NCI-H524 treated with DMSO at 0.1 percent for 48 hours (cell line): ENCODE data around the gene PROSER3.
"Not testable (repeated sequence)": the region's sequence is repeated elsewhere in the genome, so short reads cannot be mapped to it uniquely, and the experiment has no call there.

Experiments
- DNase-seq: peaks from one replicate; lab custom pipeline; 2025; lab: John Stamatoyannopoulos, UW

PROSER3 gene

DNA sequence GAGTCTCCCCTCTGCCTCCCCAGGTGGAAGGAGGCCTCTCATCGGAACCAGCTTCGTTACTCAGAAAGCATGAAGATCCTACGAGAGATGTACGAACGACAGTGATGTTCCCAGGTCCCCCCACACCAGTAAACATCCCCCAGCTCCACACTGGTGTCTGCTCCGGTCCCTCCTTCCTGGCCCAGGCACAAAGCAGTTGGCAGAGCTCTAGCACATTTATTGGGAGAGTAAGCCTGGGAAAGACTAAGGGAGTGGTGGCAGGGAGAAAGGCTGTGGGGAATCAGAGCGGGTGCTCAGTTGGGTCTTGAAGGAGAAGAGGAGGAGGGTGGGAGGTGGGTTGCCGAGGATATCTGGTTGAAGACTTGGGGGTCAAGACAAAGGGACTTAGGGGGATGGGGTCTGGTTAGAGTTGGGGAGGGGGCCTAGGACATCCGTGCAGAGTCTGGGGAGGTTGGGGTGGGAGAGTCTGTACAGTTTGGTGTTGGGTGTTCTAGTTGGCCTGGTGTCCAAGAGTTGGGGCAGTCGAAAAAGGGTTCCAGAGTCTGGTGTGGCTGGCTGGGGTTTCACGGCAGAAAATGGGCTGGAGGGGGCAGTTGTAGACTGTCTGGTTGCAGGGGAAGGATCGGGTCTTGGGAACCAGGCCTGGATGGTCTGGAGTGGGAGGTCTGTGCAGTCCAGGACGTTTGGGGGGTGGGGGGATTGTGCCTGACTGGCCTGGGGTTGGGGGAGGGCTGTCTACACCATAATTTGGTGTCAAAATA is 3.4 kb upstream of the PROSER3 start:
- no peak for DNase-seq

DNA sequence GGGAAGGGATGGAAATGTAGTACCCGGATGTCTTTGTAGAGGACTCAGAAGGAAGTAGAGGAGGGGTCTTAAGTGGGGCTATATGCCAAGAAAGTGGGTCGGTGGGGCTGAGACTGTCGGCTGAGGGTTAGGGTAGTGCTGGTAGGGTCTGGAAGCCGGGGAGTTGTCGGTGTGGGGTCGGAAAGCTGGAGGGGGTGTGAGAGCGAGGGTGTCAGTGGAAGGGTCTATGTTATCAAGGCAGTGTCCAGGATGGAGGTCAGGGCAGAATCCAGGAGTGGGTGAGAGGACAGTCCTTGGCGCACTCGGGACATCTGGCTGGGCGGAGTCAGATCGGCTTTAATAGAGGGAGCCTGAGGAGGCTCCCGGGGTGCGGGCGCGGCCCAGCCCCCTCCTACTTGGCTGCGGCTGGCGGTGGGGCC is 2.8 kb upstream of the PROSER3 start:
- DNase-seq = no peak

DNA sequence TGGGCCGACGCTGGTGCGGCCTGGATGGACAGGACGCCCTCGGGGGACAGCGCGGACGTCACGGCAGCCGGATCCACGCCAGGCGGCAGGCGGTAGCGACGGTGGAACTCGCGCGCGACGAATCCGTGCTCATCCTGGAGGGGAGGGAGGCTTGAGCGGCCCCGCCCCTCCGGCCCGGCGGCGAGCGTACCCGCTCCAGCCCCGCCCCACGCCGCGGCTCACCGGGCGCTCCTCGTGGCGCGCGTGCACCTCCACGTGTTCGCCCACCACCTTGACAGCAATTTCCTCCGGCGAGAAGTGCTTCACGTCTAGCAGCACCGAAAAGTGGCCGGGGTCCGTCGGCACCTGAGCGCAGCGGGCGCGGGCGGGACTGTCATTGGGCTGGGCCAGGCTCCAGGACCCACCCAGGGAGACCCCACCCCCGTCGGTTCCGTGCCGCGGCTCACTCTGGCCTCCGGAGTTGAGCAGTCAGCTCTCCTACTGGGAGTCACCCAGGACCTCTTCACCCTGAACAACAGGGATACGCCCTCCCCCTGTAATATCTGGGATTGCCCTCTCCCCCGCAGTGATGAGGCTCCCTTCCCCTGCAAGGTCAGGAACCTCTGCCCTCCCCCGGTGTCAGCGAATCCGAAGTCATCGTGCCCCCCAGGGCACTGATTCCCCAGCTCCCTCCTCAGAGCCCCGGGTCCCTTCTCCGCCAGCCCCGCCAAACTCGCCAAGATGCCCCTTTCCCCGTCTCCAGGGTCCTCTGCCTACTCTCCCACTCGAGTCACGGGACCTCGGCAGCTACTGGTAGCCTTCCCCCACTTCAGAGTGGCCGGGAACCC is 2.2 kb upstream of the PROSER3 start:
- DNase-seq = no peak

DNA sequence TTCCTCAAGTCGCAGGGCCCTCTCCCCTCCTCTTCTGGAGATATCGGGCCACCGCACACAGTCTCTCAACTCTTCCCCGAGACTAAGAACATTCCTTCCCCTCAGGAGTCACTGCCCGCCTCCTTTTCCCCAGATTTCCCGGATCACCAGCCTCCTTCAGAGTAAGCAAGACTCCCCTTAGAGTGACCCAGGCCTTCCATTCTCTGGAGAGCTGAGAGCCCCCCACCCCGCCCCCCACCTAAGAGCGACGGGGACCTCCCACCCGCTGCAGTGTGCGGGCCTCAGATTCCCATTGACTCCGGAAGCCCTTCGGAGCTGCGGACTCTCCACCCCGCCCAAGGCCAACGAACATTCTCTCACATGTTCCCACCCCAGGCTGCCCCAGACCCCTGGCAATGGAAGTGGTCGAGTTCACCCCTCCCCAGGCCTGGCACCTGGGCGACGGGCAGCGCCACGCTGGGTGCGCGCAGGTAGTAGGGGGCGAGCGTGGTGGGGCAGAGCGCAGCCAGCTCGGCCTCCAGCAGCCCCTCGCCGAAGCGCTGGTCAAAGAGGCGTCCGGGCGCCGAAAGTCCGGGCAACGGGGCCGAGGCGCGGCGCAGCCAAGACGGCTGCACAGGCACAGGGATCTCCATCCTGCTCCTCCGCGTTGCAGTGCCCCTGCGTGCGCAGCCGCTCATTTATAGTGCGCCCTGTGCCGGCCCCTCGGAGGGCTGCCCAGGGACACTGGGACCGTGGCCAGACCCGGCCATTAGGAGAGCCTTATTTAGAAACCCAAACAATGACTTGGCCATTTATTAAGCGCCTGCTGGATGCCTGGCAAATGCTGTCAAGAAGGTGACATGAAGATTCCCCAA is 1.4 kb upstream of the PROSER3 start, which contains the start of gene HSPB6:
TSS of gene HSPB6 (minus strand) at position 653 of the 854 bp plus-strand sequence. CDS start at position 632, 21 bp downstream.
- DNase-seq = no peak

DNA sequence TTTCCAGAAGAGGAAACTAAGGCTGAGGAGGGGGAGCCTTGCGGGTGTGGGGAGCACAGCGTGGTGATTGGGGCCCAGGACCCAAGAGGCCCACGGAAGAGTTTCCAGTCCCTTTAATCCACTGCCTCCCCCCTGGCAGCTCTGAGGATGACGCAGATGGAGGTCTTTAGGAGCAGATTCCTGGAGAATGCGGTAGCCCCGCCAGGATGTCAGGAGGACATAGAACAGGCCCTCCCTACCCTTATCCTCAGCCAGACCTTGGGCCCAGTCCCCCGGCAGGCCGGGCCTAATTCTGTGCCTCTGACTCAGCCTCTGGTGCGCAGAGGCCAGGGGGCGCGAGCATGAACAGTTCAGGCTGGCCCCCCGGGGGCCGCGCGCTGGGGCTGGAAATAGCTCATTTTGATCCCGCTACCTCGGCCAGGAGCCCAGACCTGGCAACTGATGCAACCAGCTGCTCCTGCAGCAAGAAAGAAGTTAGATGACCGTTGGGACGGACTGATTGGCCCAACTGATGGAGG is 686 bp upstream of the PROSER3 start:
- no peak for DNase-seq

DNA sequence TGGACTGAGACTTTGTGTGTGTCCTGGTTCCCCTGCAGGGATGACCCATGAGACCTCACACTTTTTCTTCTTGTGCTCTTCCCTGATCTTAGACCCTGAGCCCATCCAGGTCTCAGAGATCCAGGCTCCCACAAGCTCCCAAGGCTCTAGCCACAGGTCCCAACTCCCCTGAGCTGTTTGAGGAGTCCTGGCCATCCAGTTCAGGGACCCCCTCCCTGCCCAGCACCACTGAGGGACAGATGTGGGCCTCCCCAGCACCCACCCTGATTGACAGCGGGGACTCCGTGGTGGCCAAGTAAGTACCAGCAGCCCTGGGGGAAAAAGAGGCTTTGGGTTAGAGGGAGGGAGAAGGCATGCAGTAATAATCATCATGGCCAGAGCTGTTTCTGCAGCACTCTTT is 1.7 kb downstream of the PROSER3 start:
- no peak for DNase-seq

DNA sequence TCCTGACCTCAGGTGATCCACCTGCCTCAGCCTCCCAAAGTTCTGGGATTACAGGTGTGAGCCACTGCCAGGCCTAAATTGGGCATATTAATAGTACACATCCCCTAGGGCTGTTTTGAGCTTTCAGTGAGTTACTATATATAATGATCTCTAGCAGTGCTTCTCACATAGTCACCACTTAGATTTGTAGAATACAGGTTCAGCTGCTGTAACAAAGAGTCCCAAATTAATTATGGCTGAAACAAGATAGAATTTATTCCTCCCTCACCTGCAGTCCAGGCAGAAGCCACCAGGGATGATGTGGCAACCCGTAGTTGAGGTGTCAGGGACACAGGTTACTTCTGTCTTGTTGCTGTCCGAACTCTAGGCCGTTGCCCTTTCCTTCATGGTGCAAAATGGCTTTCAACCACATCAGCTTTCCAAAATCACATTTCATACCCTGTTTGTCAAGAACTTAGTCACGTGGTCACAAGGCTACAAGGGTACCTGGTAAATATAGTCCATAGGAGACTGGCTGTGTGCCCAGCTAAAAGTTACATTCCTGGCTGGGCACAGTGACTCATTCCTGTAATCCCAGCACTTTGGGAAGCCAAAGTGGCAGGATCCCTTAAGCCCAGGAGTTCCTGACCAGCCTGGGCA is 2.9 kb downstream of the PROSER3 start:
- DNase-seq = no peak

DNA sequence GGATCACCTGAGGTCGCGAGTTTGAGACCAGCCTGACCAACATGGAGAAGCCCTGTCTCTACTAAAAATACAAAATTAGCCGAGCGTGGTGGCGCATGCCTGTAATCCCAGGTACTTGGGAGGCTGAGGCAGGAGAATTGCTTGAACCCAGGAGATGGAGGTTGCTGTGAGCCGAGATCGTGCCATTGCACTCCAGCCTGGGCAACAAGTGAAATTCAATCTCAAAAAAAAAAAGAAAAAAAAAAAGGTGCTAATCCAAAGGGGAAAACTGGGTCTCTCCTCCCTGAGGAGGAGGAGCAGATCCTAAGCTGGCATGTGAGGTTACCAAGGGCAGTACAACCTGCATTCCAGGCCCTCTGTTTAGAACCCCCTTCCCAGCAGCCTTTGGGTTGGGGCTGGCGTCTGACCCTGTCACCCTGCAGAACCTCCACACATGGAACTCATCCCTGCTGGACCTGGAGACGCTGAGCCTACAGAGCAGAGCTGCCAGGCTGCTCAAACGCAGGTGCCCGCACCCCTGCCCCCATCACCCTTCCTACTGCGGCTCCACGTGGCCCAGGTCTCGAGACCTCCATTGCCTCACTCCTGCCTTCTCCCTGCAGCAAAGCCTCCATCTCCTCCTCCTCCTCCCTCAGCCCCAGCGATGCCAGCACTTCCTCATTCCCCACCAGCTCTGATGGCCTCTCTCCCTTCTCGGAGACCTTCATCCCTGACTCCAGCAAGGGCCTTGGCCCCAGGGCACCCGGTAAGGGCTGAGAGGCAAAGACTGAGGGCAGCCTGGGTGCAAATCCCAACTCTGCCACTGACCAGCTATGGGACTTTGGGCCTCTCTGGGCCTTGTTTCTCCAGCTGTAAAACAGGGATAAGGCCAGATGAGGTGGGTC is 6.7 kb downstream of the PROSER3 start:
- no peak for DNase-seq

DNA sequence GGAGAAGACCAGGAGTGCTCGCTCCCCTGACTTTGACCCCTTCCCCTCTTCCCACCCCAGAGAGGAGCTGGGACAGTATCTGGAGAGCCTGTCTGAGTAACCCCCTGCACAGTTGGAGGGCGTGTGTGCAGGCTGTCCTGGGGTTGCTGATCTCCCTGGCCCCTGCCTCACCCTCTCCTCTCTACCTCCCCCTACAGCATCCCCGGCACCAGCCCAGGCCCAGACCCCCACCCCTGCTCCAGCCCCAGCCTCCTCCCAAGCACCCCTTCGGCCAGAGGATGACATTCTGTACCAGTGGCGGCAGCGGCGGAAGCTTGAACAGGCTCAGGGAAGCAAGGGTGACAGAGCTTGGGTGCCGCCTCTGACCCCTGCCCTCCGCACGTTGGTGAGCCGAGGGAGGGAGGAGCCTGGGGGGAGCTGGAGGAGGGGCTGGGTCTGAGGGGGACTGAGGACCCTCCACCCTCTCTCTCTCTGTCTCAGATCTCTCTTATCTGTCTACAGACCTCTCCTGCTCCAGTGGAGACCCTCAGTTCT is 8.7 kb downstream of the PROSER3 start:
- DNase-seq = no peak

DNA sequence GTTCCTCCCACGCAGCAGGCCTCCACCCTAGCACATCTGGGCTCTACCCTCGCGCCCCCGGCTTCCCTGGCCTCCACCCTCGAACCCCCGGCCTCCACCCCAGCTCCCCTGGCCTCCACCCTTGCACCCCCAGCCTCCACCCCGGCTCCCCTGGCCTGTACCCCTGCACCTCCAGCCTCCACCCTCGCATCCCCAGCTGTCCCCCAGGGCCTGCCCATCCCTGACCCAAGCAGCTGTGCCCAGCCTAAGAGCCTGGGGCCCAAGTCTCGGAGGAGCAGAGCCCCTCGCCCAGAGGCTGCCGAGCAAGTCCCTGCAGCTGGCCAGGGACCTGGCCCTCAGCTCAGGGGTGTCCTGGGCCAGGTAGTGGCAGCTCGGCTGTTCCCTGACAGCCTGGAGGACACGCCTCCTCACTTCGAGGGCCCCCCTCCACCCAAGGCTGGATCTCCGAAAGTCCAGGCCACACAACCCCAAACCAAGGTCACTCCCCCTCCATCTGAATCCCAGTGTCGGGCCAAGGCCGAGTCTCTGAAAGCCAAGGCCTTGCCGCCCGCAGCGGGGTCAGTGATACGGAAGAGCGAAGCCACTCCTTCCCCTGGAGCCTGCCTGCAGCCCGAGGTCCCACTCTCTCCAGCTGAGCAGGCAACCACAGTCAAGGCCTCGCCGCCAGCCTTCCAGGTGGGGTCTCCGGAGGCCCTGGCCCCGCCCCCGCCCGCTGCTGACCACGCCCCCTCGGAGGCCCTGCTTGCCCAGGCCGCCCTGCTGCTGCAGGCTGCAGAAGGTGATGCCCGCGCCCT is 9.5 kb downstream of the PROSER3 start:
- DNase-seq = no peak

DNA sequence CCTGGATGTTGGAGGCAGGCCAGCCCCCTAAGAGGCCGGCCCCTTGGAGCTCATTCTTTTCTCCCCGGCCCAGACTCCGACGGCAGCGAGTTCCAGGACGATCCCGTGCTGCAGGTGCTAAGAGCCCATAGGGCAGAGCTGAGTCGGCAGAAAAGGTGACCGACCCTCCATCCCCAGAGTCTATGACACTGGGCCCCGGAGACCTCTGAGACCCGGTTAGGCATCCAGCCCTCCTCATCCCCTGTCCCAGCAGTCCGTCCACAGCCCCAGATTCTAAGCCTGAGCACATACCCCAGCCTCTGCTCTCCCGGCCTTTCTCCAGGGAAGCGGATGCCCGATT is 10.1 kb downstream of the PROSER3 start:
- no peak for DNase-seq

DNA sequence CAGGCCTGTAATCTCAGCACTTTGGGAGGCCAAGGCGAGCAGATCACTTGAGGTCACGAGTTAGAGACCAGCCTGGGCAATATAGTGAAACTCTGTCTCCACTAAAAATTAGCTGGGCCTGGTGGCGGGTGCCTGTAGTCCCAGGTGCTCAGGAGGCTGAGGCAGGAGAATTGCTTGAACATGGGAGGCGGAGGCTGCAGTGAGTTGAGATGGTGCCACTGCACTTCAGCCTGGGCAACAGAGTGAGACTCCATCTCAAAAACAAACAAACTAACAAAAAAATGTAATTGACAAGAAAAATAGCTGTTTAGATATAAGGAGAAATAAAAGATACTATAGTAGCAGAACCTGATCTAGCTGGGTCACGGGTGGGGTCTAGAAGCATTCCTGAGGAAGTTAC is 14.4 kb downstream of the PROSER3 start:
- DNase-seq = not testable (repeated sequence)

DNA sequence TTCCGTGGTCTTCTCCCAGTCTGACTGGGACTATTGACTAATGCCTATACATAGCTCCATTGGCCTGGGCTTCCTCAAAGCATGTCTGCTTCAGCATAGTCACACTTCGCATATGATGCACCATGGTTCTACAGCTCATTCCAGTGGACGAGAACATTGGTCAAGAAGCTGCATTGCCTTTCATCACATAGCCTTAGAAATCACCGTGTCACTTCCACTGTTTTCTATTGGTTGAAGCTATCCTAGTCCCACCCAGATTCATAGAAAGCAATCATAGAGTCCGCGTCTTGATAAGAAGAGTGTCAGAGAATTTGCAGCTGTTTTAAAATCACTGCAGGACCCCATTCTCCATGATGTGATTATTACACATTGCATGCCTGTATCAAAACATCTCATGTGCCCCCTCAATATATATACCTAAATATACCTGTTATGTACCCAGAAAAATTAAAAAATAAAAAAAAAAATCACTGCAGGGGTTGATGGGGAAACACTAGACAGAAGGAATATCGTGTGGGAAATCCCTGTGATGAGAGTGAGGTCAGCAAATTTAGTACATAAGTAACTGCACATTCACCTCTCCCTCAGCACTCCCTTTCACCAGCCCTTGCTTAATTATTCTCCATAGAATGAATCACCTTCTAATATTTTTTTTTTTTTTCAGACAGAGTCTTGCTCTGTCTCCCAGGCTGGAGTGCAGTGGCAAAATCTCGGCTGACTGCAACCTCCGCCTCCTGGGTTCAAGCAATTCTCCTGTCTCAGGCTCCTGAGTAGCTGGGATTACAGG is 15.2 kb downstream of the PROSER3 start:
- no peak for DNase-seq

DNA sequence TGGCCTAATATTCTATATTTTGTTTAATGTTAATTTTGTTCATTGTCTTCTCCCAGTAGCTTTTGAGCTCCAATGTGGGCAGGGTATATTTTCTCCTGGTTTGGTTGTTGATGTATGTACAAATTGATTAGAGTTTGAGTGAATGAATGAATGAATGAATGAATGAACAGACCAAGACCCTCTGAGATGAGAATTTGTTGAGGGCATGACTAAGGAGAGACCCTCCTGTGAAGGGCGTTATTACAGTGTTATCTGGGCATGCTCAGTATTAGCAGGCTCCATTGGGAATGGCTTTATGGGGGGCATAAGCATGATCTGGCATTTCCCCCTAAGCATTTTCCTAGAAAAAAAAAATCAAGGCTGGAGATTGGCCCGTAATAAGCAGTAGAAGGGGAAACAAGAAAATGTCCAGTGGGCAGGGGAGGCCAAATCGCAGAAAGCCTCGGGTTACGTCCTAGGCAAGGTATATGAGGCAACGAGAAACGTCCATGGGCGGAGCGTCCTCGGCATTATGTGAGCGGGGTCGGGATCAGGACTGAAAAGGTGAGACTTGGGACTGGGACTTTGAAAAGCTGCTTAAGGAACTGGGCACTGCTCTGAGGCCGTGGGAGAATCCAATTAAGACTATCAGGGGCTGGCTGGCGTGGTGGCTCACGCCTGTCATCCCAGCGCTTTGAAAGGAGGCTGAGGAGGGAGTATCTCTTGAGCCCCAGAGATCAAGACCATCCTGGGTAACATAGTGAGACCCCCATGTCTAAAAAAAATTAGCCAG is 16.5 kb downstream of the PROSER3 start:
- no peak for DNase-seq

DNA sequence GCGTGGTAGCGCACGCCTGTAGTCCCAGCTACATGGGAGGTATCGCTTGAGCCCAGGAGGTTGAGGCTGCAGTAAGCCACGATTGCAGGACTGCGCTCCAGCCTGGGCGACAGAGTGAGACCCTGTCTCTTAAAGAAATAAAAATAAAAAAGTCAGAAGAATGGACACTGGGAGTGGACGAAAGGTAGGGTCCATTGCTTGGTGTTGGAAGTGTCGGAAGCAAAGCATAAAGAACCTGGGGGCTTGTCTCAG is 17.0 kb downstream of the PROSER3 start:
- DNase-seq = no peak

DNA sequence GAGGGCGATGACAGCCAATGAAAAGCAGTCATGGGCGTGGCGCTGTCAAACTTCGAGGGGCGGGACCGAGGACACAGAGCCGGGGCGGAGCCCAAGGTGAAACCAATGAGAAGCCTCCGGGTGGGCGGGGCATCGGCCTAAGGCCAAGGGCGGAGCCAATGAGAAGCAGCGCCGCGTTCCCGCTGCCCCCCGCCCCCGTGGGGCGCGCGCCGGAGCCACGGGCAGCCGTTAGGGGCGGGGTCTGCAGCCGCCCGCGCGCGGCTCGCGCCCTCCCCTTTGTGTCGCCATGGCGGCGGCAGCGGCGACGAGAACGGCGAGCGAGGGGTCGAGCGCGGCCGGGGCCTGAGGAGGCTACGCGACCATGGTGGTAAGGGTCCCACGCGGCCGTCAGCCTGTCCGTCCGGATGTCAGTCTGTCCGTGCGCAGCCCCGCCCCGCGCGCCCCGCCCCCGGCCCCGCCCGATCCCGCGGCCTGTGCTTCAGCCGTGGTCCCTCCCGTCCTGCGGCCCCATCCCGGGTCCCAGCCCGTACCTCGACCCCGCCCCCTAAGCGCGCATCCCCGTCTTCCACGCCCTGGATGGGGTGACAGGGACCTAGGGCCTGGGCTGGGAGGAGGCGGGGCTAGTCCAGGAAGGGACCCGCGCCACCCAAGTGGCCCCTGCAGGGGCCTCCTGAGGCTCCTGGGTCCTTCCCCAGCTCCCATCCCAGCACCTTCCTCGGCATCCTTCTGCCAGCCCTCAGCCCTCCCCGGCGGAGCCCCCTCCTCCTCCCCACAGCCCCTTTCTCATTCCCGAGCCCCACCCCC is 17.5 kb downstream of the PROSER3 start, which contains the start of gene ARHGAP33:
TSS of gene ARHGAP33 (plus strand) at position 267 of the 804 bp plus-strand sequence. CDS start at position 362, 95 bp downstream.
- peak; percentile 85 for DNase-seq

DNA sequence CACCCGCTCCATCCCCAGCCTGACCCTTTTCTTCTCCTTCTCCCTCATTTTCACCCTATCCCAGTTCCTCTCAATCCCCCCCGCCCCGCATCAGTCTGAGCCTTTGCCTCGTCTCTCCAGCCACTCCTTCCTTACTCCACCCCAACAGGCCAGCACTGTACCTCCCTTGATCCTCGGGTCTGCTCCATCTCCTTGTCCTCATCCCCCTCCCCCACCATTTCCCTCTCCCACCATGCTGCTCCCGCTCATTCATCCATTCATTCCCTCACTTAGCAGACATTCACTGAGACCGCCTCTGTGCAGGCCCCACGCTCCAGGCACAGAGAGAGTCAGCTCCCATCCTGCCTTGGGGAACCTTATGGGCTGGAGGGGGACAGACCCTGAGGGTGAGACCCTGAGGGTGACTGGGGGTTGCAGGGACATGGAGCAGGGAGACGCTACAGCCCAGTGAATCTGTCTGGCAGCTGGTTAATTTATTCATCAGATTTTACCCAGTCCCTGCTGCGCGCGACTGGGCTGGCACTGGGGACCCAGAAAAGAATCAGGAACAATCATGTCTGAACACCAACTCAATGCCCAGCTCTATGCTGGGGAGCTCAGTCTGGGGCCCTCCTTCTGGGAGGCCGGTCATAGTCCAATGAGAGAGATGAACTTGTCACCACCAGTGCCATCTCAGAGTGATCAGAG is 18.3 kb downstream of the PROSER3 start:
- no peak for DNase-seq
